ENCODE data around the gene NPBWR2.

- TF ChIP-seq CTCF (IDR thresholded peaks at IDR 0.05 in 2 of 3, conservative IDR thresholded peaks at IDR 0.05 in 1 of 3; ENCODE audit: borderline replicate concordance in 1 of 3, insufficient read depth in 1 of 3, low read depth in 2 of 3, low read length in 2 of 3): no peak
- no peak for TF ChIP-seq EZH2 (IDR thresholded peaks at IDR 0.05)
- TF ChIP-seq SIN3A (IDR thresholded peaks at IDR 0.05; ENCODE audit: low read depth): no peak
- TF ChIP-seq JUND (IDR thresholded peaks at IDR 0.05): no peak
- TF ChIP-seq SP1 (IDR thresholded peaks at IDR 0.05; ENCODE audit: low read depth): no peak
- no peak for TF ChIP-seq MAX (IDR thresholded peaks at IDR 0.05)
- TF ChIP-seq EGR1 (IDR thresholded peaks at IDR 0.05; ENCODE audit: low read depth): no peak
- TF ChIP-seq POLR2A (IDR thresholded peaks at IDR 0.05; ENCODE audit: borderline replicate concordance, extremely low read depth, insufficient read depth, insufficient read length): no peak
- TF ChIP-seq EZH2phosphoT487 (IDR thresholded peaks at IDR 0.05; ENCODE audit: borderline replicate concordance): no peak
- no peak for TF ChIP-seq POLR2AphosphoS5 (IDR thresholded peaks at IDR 0.05; ENCODE audit: low read depth, low read length)
- TF ChIP-seq CEBPB (IDR thresholded peaks at IDR 0.05; ENCODE audit: low read depth): no peak
- no peak for TF ChIP-seq YY1 (IDR thresholded peaks at IDR 0.05; ENCODE audit: extremely low read depth, insufficient replicate concordance, low read depth, low read length)
- no peak for TF ChIP-seq REST (IDR thresholded peaks at IDR 0.05; ENCODE audit: low read depth)
Measured at GRCh38 chr20:64140956-64141355, 33.6 kb upstream of the NPBWR2 start.
